ENCODE data around the gene PPM1N. TPM values are rescaled to one million over a fixed set of nuclear protein-coding genes. Genes with fewer than 3 reads are reported as not detected.

PPM1N gene
- total and polyA plus RNA-seq, 2 of the 4 experiments (the other 2 are of a cell fraction): 0.90 to 1.6 TPM

DNA sequence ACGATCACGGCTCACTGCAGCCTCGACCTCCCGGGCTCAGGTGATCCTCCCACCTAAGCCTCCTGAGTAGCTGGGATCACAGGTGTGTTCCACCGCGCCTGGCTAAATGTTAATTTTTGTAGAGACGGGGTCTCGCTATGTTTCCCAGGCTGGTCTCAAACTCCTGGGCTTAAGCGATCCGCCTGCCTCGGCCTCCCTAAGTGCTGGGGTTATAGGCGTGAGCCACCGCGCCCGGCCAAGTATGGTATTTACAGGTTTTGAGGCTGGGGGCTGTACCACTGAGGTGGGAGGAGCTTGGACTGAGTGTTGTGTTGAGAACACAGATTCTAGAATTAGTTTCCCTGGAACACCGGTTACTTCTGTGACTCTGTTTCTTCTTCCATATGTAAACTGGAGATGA lies 452 bp upstream of the PPM1N start:
- dilution Hi-C loops (cut with HindIII; ENCODE audit: low sequenced_read_pairs, unreplicated experiment): no loop called here
- 0 out of 2 replicates have a peak overlapping the region, but pooled peaks have one; percentile 31 for H3K23ac ChIP-seq (ENCODE audit: low read depth, low read length)
- peaks cover 9% of the 10 kb centered on the region for H3K9me1 ChIP-seq (ENCODE audit: insufficient read depth, low read length)
- H4K20me1 ChIP-seq (ENCODE audit: insufficient read depth, low read length): peaks cover 3% of the 10 kb centered on the region; the same call in 1 of the 2 replicates
- H2BK20ac ChIP-seq (ENCODE audit: low read depth, low read length): no peak overlapping the region
- ChIA-PET CTCF (interaction anchor here (1.1 kb wide), 1 partner anchor 13 kb away, joined by 3 read pairs; no protein-coding TSS in a partner anchor), POLR2A (ENCODE audit: unreplicated experiment) (no interaction called here)
- H3K4me2 ChIP-seq (ENCODE audit: low read depth, low read length): no peak overlapping the region
- no peak overlapping the region for H2AK5ac ChIP-seq (ENCODE audit: low read depth, low read length)
- H2AFZ ChIP-seq (replicated peaks; ENCODE audit: low read length, poor library complexity): no peak overlapping the region
- H3K18ac ChIP-seq (ENCODE audit: low read depth, low read length): no peak overlapping the region
- H3K9me3 ChIP-seq (ENCODE audit: control insufficient read depth, insufficient read depth, low read length): no peaks in the 10 kb centered on the region
- WGBS, 2 experiments (ENCODE audit: extremely low coverage in 2 of 2, insufficient read length in 1 of 2): no CpG with 5 or more reads among the region's 16 CpGs
- H4K8ac ChIP-seq (ENCODE audit: low read depth in 2 of 2, low read length in 2 of 2): no peak overlapping the region
- no peak overlapping the region for H3K56ac ChIP-seq (ENCODE audit: extremely low read depth, insufficient read depth, low read length)
- H3K36me3 ChIP-seq (ENCODE audit: control insufficient read depth, insufficient read depth, low read length): no peaks in the 10 kb centered on the region
- ATAC-seq (ENCODE audit: low read depth) (no peak), DNase-seq (no peak)
- no peaks in the 10 kb centered on the region for H3K4me1 ChIP-seq (ENCODE audit: control insufficient read depth, insufficient read depth, low read length)
- no peak overlapping the region for H3K4me3 ChIP-seq (ENCODE audit: insufficient read depth, low read depth, low read length)
- no peak overlapping the region for H3K27ac ChIP-seq (ENCODE audit: insufficient read depth, low read length)
- H2AK9ac ChIP-seq (replicated peaks; ENCODE audit: low read depth, low read length, poor library complexity): no peak overlapping the region
- H4K5ac ChIP-seq (ENCODE audit: low read depth, low read length): no peak overlapping the region
- H3K79me1 ChIP-seq (ENCODE audit: low read depth in 1 of 2, low read length in 2 of 2): peaks cover 0 to 3% of the 10 kb centered on the region in 2 experiments; a peak in 1 of 4 replicates
- no peak overlapping the region for H2BK5ac ChIP-seq (ENCODE audit: low read depth, low read length, poor library complexity, severe bottlenecking)
- TF ChIP-seq, protein P1, sequence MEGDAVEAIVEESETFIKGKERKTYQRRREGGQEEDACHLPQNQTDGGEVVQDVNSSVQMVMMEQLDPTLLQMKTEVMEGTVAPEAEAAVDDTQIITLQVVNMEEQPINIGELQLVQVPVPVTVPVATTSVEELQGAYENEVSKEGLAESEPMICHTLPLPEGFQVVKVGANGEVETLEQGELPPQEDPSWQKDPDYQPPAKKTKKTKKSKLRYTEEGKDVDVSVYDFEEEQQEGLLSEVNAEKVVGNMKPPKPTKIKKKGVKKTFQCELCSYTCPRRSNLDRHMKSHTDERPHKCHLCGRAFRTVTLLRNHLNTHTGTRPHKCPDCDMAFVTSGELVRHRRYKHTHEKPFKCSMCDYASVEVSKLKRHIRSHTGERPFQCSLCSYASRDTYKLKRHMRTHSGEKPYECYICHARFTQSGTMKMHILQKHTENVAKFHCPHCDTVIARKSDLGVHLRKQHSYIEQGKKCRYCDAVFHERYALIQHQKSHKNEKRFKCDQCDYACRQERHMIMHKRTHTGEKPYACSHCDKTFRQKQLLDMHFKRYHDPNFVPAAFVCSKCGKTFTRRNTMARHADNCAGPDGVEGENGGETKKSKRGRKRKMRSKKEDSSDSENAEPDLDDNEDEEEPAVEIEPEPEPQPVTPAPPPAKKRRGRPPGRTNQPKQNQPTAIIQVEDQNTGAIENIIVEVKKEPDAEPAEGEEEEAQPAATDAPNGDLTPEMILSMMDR (conservative IDR thresholded peaks at IDR 0.05; ENCODE audit: low read depth, low read length): no peak
- TF ChIP-seq BHLHE40 (IDR thresholded peaks at IDR 0.05; ENCODE audit: low read depth, low read length) (no peak), MAZ (IDR thresholded peaks at IDR 0.05; ENCODE audit: borderline replicate concordance, low read depth, low read length) (no peak), CEBPB (IDR thresholded peaks at IDR 0.05; ENCODE audit: low read depth, low read length) (no peak), RFX5 (IDR thresholded peaks at IDR 0.05; ENCODE audit: low read depth, low read length) (no peak), NFE2L2 (IDR thresholded peaks at IDR 0.05; ENCODE audit: low read depth, low read length) (no peak), MAFK (IDR thresholded peaks at IDR 0.05; ENCODE audit: low read depth, low read length) (no peak), SMC3 (IDR thresholded peaks at IDR 0.05; ENCODE audit: low read depth, low read length) (no peak), CHD1 (IDR thresholded peaks at IDR 0.05; ENCODE audit: low read depth, low read length) (no peak), MXI1 (IDR thresholded peaks at IDR 0.05; ENCODE audit: borderline replicate concordance, low read depth, low read length) (no peak), ELK1 (IDR thresholded peaks at IDR 0.05; ENCODE audit: borderline replicate concordance, low read depth, low read length) (no peak), RCOR1 (IDR thresholded peaks at IDR 0.05; ENCODE audit: insufficient replicate concordance, low read length) (no peak), RAD21 (IDR thresholded peaks at IDR 0.05; ENCODE audit: low read length) (no peak), POLR2A (IDR thresholded peaks at IDR 0.05; ENCODE audit: low read depth, low read length) (no peak), USF2 (IDR thresholded peaks at IDR 0.05; ENCODE audit: low read depth, low read length) (no peak), FOS (IDR thresholded peaks at IDR 0.05; ENCODE audit: low read depth, low read length) (no peak)
- no peak overlapping the region for H3K9ac ChIP-seq (ENCODE audit: low read depth, low read length)
- no peak overlapping the region for H3K14ac ChIP-seq (replicated peaks; ENCODE audit: low read depth, low read length)
- H2BK15ac ChIP-seq (ENCODE audit: low read depth, low read length): no peak overlapping the region
- H3K27me3 ChIP-seq (ENCODE audit: control insufficient read depth, insufficient read depth, low read length): peaks cover 6% of the 10 kb centered on the region; the same call in 1 of the 2 replicates
- no peak overlapping the region for H3K4ac ChIP-seq (ENCODE audit: low read depth, low read length)
- in situ Hi-C loops (cut with MboI; ENCODE audit: low sequenced_read_pairs): no loop called here
- no peak overlapping the region for H4K91ac ChIP-seq (ENCODE audit: insufficient read depth, low read depth, low read length)
- H2BK120ac ChIP-seq (ENCODE audit: low read depth, low read length): no peak overlapping the region
- intact Hi-C loops (cut with micrococcal nuclease): no loop called here
- no TSS peak for BruUV-seq (replicated peaks)
